ENCODE data around the gene GNS.

The GNS gene

DNA sequence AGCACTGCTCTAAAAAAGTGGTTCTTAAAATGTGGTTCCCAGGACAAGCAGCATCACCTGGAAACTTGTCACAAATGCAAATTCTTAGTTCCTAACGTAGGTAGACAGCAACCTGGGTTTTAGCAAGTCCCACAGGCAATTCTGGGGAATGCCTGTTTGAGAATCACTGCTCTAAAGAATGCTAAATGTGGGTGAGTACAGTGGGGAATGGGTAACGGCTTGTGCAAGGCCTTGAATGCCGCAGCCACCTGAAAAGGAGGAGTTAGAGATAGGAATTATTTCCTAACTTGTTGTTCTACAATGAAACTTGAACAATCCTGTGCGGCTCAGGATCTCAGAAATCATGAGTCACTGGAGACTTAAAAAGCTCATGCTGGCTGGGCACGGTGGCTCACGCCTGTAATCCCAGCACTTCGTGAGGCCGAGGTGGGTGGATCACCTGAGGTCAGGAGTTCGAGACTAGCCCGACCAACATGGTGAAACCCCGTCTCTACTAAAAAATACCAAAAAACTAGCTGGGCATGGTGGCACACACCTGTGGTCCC is 34.9 kb downstream of the GNS start:
- peak; percentile 38 for DNase-seq (ENCODE audit: low read depth)
- TF ChIP-seq, protein P1, sequence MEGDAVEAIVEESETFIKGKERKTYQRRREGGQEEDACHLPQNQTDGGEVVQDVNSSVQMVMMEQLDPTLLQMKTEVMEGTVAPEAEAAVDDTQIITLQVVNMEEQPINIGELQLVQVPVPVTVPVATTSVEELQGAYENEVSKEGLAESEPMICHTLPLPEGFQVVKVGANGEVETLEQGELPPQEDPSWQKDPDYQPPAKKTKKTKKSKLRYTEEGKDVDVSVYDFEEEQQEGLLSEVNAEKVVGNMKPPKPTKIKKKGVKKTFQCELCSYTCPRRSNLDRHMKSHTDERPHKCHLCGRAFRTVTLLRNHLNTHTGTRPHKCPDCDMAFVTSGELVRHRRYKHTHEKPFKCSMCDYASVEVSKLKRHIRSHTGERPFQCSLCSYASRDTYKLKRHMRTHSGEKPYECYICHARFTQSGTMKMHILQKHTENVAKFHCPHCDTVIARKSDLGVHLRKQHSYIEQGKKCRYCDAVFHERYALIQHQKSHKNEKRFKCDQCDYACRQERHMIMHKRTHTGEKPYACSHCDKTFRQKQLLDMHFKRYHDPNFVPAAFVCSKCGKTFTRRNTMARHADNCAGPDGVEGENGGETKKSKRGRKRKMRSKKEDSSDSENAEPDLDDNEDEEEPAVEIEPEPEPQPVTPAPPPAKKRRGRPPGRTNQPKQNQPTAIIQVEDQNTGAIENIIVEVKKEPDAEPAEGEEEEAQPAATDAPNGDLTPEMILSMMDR (conservative IDR thresholded peaks at IDR 0.05; ENCODE audit: low read depth, low read length), result no peak
- no peak overlapping the region for H3K4me3 ChIP-seq (ENCODE audit: low read depth, low read length)

GRCh38 chr12:64723630-64724029 is 35.6 kb downstream of the GNS start:
- DNase-seq (ENCODE audit: low read depth), result no peak
- H3K4me3 ChIP-seq (ENCODE audit: low read depth, low read length), result no peak overlapping the region
- TF ChIP-seq, protein P1 (conservative IDR thresholded peaks at IDR 0.05; ENCODE audit: low read depth, low read length), result no peak

- TF ChIP-seq, protein P1 (conservative IDR thresholded peaks at IDR 0.05; ENCODE audit: low read depth, low read length), result no peak
- DNase-seq (ENCODE audit: low read depth), result no peak
- no peak overlapping the region for H3K4me3 ChIP-seq (ENCODE audit: low read depth, low read length)
Measured at GRCh38 chr12:64722835-64723234, 36.4 kb downstream of the GNS start.

DNA sequence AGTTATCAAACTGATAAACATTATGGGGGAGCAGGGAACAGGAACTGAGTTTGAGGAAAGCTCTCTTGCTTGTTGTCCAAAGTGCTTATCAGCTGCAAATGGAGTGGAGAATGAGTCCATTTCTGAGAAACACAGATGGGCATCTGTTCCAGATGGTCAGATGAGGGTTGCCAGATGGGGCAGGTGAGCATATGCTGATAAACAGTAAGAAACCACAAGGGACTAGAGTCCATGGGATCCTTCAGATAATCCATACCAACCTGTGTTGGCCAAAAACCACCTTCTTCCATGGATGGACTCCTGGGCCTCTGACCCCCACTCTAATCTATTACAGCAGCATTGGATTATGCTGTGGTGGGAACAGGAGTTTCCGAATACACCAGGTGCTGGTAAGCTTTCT is 38.3 kb downstream of the GNS start:
- no peak for DNase-seq (ENCODE audit: low read depth)
- TF ChIP-seq, protein P1 (conservative IDR thresholded peaks at IDR 0.05; ENCODE audit: low read depth, low read length), result no peak
- H3K4me3 ChIP-seq (ENCODE audit: low read depth, low read length), result no peak overlapping the region

DNA sequence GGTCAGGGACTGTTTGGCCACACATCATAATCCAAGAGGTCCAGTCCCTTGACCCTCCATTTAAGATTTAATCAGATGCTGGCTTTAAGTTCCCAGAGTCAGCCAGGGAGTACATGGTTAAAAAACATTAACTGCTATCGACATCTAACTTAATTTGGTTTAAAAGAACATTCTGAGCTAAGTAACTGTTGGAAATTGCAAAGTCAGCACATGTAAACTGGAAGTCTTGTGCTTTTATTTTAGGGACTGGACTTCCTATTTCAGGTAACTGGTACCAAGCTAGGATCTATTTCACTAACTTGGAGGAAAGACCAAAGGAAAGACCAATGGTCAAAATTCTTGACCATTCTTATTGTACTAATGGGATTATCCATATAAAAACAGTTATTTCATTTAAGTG is 40.6 kb downstream of the GNS start:
- DNase-seq (ENCODE audit: low read depth), result no peak
- TF ChIP-seq, protein P1 (conservative IDR thresholded peaks at IDR 0.05; ENCODE audit: low read depth, low read length), result no peak
- no peak overlapping the region for H3K4me3 ChIP-seq (ENCODE audit: low read depth, low read length)

GRCh38 chr12:64716839-64717455 is 42.3 kb downstream of the GNS start:
- TF ChIP-seq, protein P1 (conservative IDR thresholded peaks at IDR 0.05; ENCODE audit: low read depth, low read length), result no peak
- DNase-seq (ENCODE audit: low read depth), result no peak

DNA sequence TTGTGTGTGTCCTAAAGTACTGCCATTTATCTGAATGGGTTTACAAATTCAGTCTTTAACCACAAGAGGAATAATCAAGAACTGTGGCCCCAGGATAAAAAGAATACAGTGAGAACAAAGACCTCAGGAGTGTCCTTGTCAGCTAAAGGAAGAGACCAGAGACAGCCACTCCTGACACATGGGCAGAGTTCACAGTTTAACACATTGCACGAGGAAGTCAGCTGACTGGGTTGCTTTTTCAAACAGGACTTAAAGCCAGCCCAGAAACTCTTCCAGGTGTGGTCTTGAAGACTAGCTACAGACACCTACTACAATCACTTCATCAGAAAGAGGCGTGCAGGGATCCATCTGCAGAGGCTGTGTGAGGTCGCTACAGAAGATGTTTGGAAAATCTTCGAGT is 42.8 kb downstream of the GNS start:
- TF ChIP-seq, protein P1 (conservative IDR thresholded peaks at IDR 0.05; ENCODE audit: low read depth, low read length), result no peak
- no peak overlapping the region for H3K4me3 ChIP-seq (ENCODE audit: low read depth, low read length)
- no peak for DNase-seq (ENCODE audit: low read depth)

More at GRCh38 chr12:64716839-64717455, 42.3 kb downstream of the GNS start:
- no peak overlapping the region for H3K4me3 ChIP-seq (ENCODE audit: low read depth, low read length)
